Ovary (tissue), 3 donors: ENCODE data around the gene NAT14.

ENCODE experiments used
- CTCF ChIP-seq, 3 donors: fragments of 450-650 bp in 2 of 3; fragments of 200-600 bp in 1 of 3; IDR thresholded peaks; one replicate each; pipeline versions ENCODE4 v1.5.1 to v1.8.0; 2016 to 2022; ENCODE audit warnings: antibody characterized with exemption in 3 of 3, mild to moderate bottlenecking in 1 of 3
- EP300 ChIP-seq: sonication (generic); formaldehyde crosslinking; IDR thresholded peaks from one replicate; pipeline ENCODE4 v1.6.1; 2017; ENCODE audit warnings: antibody characterized with exemption
- POLR2A ChIP-seq: fragments of 450-650 bp; IDR thresholded peaks from one replicate; pipeline ENCODE4 v1.6.1; 2017; ENCODE audit warnings: antibody characterized with exemption, mild to moderate bottlenecking, moderate library complexity
- donor health status: DM: no; HTN: no; CAD: no.

DNA sequence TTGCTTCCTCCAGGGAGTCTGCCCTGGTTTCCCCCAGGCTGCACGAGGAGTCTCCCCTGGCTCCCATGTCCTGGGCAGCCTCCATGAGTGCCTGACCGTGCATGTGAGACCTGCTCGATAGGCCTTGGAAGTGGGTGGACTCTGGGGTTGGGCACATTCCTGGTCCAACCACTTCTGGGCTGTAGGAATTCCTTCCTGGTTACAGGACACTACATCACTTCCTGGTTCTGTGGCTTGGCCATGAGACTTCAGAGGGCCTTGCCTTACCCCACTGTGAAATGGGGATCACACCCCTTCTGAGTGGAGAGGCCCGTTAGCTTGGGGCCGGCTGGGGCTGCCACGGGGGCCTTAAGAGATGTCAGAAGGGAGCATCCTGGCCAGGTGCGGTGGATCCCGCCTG lies 12.5 kb upstream of the NAT14 start:
- no peak for TF ChIP-seq POLR2A
- TF ChIP-seq CTCF (IDR thresholded peaks at IDR 0.05) = no peak
- no peak for TF ChIP-seq EP300
